HG03439 (cell line): ENCODE results near the gene RPRD2.
"Not testable (repeated sequence)": the region's sequence is repeated elsewhere in the genome, so short reads cannot be mapped to it uniquely, and the experiment has no call there.

ENCODE experiments used
- ATAC-seq: cut with Tn5 transposase; IDR thresholded peaks from one replicate; pipeline ENCODE4 v1.9.1; 2021; ENCODE audit warnings: mild to moderate bottlenecking, moderate library complexity; ENCODE audit not compliant: unreplicated experiment

The RPRD2 gene

DNA sequence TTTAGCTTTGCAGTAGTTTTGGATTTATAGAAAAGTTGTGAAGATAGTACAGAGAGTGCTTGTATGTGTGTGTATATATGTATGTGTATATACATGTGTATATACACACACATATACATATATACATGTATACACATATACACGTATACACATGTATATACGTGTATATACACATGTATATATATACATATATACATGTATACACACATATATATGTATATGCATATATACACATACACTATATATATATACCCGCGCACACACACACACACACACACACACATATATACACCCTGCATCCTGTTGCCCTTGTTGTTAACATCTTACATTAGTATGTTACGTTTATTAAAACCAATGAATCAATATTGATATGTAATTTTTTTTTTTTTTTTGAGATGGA is 24.3 kb downstream of the RPRD2 start:
- no peak for ATAC-seq

DNA sequence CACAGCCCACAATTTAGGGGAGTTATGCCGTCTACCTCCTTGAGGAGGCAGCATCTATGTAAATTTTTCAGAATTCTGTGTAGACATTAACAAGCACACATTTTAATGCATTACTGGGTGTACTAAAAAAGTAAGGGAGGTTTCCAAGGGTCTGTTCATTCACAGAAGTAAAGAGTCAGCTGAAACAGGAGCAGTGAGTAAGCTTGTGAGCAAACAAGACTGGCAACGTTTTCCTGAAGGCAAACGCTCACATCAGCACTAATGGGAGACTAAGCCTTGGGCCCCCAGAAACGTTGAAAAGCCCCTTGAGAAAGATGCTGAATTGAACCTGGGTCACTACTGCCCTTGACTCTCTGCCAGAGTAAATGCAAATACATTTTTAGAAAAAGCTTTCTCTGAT is 25.7 kb downstream of the RPRD2 start:
- no peak for ATAC-seq

DNA sequence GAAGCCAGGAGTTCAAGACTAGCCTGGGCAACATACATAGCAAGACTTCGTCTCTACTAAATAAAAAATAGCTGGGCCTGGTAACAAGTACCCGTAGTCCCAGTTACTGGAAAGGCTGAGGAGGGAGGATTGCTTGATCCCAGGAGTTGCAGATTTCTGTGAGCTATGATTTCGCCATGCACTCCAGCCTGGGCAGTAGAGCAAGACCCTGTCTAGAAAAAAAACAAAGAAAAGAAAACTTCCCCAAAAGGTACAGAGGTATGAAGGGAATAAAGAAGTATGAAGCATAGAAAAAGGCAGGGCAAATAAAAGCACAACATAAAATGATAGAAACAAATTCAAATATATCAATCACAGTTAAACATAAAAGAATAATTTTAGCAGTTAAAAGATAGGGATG is 28.7 kb downstream of the RPRD2 start:
- no peak for ATAC-seq

DNA sequence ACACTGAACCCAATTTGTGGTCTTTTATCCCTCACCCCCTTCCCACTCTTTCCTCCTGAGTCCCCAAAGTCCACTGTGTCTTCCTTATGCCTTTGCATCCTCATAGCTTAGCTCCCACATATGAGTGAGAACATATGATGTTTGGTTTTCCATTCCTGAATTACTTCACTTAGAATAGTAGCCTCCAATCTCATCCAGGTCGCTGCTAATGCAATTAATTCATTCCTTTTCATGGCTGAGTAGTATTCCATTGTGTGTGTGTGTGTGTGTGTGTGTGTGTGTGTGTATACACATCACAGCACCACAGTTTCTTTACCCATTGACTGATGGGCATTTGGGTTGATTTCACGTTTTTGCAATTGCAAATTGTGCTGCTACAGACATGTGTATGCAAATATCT is 31.2 kb downstream of the RPRD2 start:
- ATAC-seq, result not testable (repeated sequence)

DNA sequence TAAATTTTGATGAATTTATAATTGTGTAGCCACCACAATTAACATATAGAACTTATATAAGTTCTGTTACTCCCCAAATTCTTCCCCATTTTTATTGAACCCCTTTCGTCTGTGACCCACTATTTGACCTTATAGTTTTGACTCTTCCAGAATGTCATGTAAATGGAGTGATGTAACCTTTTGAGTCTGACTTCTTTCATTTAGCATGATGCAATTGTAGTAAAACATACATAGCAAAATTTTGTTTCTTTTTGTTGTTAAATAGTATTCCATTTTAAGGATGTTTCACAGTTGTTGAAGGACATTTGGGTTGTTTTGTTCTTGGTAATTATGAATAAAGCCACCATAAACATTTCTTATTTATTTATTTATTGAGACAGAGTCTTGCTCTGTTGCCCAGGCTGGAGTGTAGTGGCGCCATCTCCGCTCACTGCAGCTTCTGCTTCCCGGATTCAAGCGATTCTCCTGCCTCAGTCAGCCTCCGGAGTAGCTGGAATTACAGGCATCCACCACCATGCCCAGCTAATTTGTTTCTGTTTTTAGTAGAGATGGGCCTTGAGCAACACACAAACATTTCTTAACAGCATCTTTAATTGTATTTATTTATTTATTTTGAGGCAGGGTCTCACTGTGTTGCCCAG is 33.6 kb downstream of the RPRD2 start:
- no peak for ATAC-seq

DNA sequence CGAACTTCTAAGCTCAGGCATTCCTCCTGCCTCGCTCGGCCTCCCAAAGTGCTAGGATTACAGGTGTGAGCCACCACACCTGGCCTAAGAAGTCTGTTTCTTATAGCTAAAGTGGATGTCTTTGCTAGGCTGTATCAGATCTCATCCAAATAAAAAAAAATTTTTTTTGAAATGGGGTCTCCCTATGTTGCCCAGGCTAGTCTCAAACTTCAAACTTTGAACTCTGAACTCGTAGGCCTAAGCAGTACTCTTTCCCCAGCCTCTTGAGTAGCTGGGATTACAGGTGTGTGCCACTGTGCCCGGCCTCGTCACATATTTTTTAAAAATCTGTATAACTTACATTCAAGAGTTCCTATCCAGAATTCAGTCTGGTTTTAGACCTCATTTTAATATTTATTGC is 40.5 kb downstream of the RPRD2 start:
- ATAC-seq, result no peak

DNA sequence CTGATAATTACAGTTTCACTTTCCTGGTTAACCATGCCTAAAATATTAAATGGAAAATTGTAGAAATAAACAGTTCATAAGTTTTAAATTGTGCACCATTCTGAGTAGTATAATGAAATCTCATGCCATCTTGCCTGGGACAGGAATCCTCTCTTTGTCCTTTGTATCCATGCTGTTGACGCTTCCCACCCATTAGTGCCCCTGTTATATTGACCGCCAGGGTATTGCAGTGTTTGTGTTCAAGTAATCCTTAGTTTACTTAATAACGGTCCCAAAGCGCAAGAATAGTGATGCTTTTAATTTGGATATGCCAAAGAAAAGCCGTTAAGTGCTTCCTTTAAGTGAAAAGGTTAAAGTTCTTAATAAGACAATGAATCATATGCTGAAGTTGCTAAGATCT is 41.7 kb downstream of the RPRD2 start:
- no peak for ATAC-seq

DNA sequence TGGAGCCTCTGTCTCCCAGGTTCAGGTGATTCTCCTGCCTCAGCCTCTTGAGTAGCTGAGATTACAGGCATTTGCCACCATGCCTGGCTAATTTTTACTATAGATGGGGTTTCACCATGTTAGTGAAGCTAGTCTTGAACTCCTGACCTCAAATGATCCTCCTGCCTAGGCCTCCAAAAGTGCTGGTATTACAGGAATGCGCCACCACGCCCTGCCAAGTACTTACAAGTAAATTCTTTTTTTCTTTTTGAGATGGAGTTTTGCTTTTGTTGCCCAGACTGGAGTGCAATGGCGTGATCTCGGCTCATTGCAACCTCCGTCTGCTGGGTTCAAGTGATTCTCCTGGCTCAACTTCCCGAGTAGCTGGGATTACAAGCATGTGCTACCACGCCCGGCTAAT is 42.5 kb downstream of the RPRD2 start:
- ATAC-seq, result no peak

DNA sequence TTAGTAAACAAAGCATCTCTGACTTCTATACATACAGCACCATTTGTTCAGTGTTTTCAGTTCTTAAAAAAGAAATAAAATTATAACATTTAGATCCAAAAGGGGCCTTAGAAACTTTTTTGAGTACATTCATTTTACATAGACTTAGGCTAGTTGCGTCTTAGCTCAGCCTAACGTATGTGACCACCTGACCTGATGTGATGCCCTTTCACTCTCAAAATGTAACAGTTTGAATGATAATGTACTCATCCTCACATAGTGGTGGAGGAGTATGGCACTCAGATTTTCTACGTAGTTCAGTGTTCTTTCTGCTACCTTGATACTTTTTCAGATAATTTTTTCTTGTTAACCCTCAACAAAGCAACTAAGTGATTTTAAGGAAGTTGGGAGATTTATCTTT is 43.4 kb downstream of the RPRD2 start:
- no peak for ATAC-seq

DNA sequence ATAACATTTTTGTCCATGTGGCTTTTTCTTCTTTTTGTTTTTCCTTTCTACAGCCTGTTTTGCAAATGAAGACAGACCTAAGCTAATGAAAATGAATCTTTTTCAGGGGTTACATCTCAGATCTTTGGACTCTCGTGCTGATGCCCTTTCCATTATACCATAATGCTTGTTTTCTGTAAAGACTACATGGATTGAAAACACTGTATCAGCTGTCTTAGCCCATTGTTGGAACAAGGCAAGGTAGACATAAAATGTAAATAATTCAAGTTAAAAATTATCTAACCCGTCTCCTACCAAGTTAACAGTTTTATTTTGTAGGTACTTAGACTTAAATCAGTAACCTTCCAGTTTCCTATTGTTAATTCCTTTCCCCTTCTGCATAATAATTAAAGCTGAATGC is 44.9 kb downstream of the RPRD2 start:
- no peak for ATAC-seq

DNA sequence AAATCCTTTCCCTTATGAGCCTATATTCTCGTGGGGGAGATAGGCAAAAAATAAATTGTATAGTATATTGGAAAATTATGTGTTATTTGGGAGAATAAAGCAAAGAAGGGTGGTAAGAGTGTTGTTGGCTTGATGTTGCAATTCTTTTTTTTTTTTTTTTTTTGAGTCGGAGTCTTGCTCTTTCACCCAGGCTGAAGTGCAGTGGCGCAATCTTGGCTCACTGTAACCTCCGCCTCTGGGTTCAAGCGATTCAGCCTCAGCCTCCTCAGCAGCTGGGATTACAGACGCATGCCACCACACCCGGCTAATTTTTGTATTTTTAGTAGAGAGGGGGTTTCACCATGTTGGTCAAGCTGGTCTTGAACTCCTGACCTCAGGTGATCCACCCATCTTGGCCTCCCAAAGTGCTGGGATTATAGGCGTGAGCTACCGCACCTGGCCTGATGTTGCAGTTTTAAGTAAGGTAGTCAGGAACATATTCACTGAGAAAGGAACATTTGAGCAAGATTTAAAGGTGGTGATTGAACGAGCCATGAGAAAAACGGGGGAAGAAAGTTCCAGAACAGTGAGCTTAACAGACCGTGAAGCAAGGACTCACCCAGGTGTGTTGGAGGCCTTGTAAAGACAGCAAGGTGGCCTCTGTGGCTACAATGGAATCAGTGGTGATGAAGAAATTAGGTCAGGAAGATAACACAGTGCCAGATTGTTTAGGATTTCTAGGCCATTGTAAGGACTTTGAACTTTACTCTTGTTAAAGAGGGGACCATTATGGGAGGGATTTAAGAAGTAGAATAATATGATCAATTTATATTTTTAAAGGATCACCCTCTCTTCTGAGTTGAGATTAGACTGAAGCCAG is 45.8 kb downstream of the RPRD2 start:
- ATAC-seq, result no peak

DNA sequence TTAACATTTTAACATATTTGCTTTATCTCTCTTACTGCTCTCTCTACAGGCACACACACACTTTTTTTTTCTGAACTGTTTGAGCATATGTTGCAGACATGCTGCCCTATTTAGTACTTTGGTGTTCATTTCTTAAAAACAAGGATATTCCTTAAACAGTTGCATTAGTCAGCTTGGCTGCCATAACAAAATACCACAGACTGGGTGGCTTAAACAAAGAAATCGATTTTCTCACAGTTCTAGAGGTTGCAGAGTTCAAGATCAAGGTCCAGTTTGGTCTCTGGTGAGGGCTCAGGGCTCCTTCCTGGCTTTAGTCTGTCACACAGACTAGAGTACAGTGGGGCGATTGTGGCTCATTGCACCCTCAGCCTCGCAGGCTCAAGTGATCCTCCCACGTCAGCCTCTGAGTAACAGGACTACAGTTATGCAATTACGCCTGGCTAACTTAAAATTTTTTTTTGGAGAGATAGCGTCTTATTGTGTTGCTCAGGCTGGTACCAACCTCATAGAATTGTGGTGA is 46.7 kb downstream of the RPRD2 start:
- ATAC-seq, result no peak

DNA sequence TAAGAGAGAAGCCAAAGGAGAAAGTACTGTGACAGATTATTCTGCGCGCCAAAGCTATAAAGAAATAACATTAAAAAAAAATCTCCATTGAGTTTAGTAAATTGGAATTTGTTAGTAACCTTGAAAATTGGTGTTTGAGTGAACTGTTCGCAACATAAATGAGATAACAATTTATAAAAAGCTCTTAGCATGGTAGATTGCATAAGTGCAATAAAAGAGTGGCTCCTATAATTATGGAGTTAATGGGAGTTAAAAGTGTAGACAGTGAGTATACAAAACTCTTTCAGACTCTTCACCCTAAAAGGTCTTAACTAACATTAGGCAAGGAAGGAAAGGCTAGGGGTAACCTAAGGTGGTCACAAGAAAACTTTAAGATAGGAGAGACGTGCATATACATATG is 50.6 kb downstream of the RPRD2 start:
- ATAC-seq, result no peak

DNA sequence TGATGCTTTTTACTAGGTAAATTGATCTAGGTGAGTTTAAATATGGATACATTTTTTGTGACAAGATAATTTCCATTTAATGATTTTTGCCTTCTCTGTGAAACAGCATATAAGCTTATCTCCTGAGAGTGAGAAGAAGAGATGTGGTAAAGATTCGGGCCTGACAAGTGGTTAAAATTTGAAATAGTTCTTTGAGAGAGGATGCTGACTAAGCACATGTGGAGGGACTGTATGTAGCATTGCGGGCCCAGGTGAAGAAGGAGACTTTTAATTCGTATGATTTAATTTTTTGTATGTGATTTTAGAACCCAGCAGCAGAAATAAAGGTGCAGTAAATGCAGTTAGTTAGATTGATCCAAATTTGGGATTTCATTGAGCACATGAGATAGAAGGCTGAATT is 51.9 kb downstream of the RPRD2 start:
- no peak for ATAC-seq

DNA sequence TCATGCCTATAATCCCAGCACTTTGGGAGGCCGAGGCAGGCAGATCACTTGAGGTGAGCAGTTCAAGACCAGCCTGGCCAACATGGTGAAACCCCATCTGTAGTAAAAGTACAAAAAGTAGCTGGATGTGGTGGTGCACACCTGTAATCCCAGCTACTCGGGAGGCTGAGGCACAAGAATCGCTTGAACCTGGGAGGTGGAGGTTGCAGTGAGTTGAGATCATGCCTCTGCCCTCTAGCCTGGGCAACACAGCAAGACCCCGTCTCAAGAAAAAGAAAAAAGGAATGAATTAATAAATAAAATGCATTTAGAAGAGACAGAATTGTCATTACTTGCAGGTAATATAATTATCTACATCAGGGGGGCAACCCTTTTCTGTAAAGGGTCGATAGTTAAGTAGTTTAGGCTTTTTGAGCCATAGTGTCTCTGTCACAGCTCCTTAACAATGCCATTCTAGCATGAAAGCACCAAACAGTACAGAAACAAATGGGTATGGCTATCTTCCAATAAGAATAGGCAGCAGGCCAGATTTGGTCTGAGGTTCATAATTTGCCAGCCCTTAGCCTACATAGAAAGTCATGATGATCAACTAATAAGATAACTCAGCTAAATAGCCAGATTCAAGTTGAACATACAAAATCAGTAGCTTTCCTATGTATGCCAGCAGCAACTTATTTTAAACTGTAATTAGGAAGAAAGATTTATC is 56.8 kb downstream of the RPRD2 start:
- ATAC-seq, result no peak

DNA sequence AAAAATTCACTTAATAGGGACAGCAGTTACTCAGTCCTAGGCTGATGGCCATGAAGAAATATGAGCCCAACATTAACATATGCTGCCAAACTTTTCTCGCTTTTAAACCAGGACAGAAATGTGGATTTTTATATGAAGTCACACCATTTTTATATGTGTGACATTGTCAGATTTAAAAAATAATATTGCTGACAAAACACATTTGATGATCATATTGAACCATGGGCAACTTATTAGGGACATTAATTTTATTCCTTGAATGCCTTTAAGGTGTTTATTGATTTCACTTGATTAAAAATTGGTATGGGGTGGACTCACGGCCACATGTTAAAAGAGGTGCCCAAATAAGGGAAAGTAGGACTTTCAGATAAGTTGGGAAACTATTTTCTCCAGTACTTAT is 58.6 kb downstream of the RPRD2 start:
- no peak for ATAC-seq

DNA sequence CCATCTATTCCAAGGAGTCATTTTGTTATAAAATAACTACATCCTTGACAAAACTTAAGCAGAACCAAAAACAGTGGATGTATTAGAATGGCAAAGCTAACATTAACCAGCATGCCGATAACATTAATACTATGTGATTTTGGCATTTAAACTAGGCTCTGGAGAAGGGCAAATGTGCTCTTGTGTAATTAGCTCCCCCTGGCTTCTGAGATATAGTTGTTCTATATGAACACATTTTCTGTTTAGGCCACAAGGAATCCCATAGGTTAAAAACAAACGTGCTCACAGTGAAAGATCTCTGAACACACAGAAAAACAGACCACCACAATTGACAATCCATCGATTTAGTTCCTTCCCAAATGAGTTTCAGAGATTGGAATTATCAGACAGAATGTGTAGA is 65.9 kb downstream of the RPRD2 start:
- ATAC-seq, result no peak

DNA sequence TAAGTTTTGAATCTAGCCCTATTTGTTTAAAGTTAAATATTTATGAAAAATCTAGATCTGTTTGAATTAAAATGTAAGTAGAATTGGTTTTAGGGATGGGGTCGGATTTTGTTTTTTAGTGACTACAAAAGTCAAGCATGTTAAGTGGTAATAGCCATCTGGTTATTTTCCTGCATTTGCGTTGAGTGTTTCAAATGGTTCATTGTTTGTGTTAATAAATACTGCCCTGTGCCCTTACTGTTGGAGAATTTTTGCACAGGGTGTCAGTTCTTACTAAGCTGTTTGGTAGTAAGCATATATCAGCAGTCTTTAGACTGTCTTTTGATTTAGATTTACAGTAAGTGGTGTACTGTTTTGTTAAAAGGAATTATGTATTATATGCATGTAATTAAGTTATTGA is 77.2 kb downstream of the RPRD2 start:
- ATAC-seq, result no peak

DNA sequence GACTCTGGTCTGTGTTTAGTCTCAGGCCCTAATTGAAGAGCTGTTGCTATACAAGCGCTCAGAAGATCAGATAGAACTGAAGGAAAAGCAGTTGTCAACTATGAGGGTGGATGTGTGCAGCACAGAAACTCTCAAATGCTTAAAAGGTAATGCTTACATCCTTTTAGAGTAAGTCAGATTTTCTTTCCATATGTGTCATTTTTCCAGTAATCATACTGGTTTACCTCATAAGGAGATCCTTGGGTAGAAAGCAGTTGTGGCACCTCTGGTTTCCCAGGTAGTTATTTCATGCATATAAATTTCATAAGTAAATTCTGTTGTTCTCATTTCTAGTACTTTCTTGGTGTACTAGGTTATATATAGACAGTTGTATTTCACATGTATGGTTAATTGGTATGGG is 80.3 kb downstream of the RPRD2 start:
- no peak for ATAC-seq

DNA sequence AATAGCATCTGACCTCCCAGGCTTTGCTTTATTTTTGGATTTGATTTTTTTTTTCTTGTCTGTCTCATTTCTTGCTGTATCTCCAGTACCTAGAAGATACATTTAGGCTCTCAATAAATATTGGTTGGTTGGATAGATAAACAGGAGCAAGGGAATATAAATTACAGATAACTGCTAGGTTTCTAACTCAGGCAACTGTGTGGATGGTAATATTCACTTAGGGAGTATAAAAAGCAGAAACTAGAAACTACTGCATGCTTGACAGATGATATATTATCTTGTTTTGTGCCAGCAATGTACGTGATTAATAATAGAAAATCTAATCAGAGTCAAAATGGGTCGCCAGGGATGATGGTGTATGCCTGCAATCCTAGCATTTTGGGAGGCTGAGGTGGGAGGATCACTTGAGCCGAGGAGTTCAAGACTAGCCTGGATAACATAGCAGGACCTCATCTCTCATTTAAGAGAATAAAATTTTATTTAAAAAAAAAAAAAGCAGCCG is 92.2 kb downstream of the RPRD2 start:
- ATAC-seq, result no peak

DNA sequence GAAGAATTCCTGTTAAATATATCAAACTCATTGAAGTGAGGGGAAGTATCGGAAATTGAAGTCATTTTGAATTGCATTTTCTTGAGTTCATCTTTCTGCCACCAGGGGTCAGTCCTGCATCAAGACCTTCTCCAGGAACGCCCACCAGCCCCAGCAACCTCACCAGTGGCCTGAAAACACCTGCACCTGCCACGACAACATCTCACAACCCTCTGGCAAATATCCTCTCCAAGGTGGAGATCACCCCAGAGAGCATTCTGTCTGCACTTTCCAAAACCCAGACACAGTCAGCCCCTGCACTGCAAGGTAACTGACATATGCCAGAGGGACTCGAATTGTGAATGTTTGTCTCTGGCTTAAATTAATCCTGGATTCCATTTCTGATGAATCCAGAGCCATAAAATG is 100.5 kb downstream of the RPRD2 start:
- no peak for ATAC-seq

DNA sequence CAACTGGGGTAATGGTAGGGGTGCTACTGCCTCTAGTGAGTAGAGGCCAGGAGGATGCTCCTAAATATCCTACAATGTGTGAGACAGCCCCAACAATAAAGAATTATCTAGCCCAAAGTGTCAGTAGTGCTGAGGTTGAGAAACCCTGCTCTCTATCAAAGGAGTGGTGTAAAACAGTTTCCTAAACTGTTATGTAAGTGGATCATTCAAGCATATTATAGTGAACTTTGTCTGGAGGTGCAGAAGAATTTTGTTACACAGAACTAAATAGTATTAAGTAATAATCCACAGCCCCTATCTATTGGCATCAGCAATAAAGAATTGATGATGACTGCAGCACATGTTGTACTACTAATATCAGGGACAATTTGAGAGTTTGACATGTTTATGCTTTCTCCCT is 103.0 kb downstream of the RPRD2 start:
- ATAC-seq, result no peak
